Hepatocyte (in vitro differentiated cells): ENCODE data around the gene MCOLN3.

Experiments used
- EZH2 ChIP-seq: fragments of 200-600 bp; sonication (generic); IDR thresholded peaks from 2 replicates; pipeline ENCODE4 v1.6.1; 2016; ENCODE audit warnings: antibody characterized with exemption, mild to moderate bottlenecking, borderline replicate concordance
- TF ChIP-seq, protein P1 (sequence below): fragments of 200-600 bp; sonication (generic); IDR thresholded peaks from 2 replicates; pipeline ENCODE4 v1.5.1; 2016; ENCODE audit warnings: antibody characterized with exemption, mild to moderate bottlenecking; ENCODE audit not compliant: poor library complexity

- TF ChIP-seq, protein P1, sequence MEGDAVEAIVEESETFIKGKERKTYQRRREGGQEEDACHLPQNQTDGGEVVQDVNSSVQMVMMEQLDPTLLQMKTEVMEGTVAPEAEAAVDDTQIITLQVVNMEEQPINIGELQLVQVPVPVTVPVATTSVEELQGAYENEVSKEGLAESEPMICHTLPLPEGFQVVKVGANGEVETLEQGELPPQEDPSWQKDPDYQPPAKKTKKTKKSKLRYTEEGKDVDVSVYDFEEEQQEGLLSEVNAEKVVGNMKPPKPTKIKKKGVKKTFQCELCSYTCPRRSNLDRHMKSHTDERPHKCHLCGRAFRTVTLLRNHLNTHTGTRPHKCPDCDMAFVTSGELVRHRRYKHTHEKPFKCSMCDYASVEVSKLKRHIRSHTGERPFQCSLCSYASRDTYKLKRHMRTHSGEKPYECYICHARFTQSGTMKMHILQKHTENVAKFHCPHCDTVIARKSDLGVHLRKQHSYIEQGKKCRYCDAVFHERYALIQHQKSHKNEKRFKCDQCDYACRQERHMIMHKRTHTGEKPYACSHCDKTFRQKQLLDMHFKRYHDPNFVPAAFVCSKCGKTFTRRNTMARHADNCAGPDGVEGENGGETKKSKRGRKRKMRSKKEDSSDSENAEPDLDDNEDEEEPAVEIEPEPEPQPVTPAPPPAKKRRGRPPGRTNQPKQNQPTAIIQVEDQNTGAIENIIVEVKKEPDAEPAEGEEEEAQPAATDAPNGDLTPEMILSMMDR = no peak
- no peak for TF ChIP-seq EZH2
These were observed 20.5 kb upstream of the MCOLN3 start for GRCh38 chr1:85068846-85069245.
